SK-N-SH (cell line): Measurements from ENCODE around the gene NRL. TPM values are rescaled to one million over a fixed set of nuclear protein-coding genes. Genes with fewer than 3 reads are reported as not detected.

Experiments used
- CTCF ChIA-PET: fragments of 300-600, 350-600 bp; formaldehyde crosslinking; extraction: SDS; loops from one replicate; lab custom pipeline; 2021; lab: Yijun Ruan, JAX
- POLR2A ChIA-PET: fragments of 350-600 bp; sonication (Branson Sonifier 250); formaldehyde crosslinking; extraction: SDS; loops from one replicate; lab custom pipeline; 2020; ENCODE audit warnings: antibody characterized with exemption, inconsistent platforms; lab: Yijun Ruan, JAX
- DNase-seq: peaks from one replicate; pipeline ENCODE4 v3.0.0; 2012
- H2AFZ ChIP-seq: fragments of 200-600 bp; sonication (generic); 2 replicates; pipeline ENCODE4 v1.8.1; 2016; ENCODE audit warnings: antibody characterized with exemption, mild to moderate bottlenecking, low read depth
- H3F3A ChIP-seq: fragments of 200-600 bp; sonication (generic); replicated peaks from 2 replicates; pipeline ENCODE3; 2016; ENCODE audit warnings: antibody characterized with exemption, mild to moderate bottlenecking; ENCODE audit not compliant: insufficient read depth
- H3K27ac ChIP-seq, 2 experiments: fragments of 200-500 bp in 1 of 2; fragments of 200-600 bp in 1 of 2; sonication (Bioruptor generic) in 1 of 2; sonication (generic), shearing (Covaris generic) in 1 of 2; 2 replicates each; pipeline versions ENCODE4 v1.5.1 to v1.6.1; 2014 to 2016; ENCODE audit warnings: low read depth in 2 of 2, inconsistent platforms in 1 of 2, low read length in 1 of 2, mild to moderate bottlenecking in 1 of 2, mixed read lengths in 1 of 2
- H3K27me3 ChIP-seq: fragments of 200-600 bp; sonication (generic), shearing (Covaris generic); 2 replicates; pipeline ENCODE4 v1.6.1; 2016; ENCODE audit warnings: mixed run types; ENCODE audit not compliant: insufficient read depth
- H3K36me3 ChIP-seq, 2 experiments: fragments of 200-500 bp in 1 of 2; fragments of 200-600 bp in 1 of 2; sonication (Bioruptor generic) in 1 of 2; sonication (generic) in 1 of 2; replicated peaks in 1 of 2; 2 replicates each; pipeline versions ENCODE3 to v1.5.1; 2014 to 2016; ENCODE audit warnings: low read length in 1 of 2, mild to moderate bottlenecking in 1 of 2; ENCODE audit not compliant: insufficient read depth in 2 of 2, control insufficient read depth in 1 of 2
- H3K4me1 ChIP-seq, 2 experiments: fragments of 200-500 bp in 1 of 2; fragments of 200-600 bp in 1 of 2; sonication (Bioruptor generic) in 1 of 2; sonication (generic), shearing (Covaris generic) in 1 of 2; 2 replicates each; pipeline versions ENCODE4 v1.5.1 to v1.6.1; 2014 to 2016; ENCODE audit warnings: low read depth in 1 of 2, low read length in 1 of 2, mixed run types in 1 of 2; ENCODE audit not compliant: insufficient read depth in 2 of 2, control insufficient read depth in 1 of 2
- H3K4me2 ChIP-seq: fragments of 200-600 bp; sonication (generic), shearing (Covaris generic); 2 replicates; pipeline ENCODE4 v1.6.1; 2017; ENCODE audit warnings: mixed run types
- H3K4me3 ChIP-seq, 2 experiments: fragments of 200-500 bp in 1 of 2; fragments of 200-600 bp in 1 of 2; sonication (Bioruptor generic) in 1 of 2; sonication (generic), shearing (Covaris generic) in 1 of 2; 2 replicates each; pipeline versions ENCODE4 v1.5.1 to v1.8.1; 2014 to 2016; ENCODE audit warnings: low read depth in 2 of 2, inconsistent platforms in 1 of 2, low read length in 1 of 2, mild to moderate bottlenecking in 1 of 2, mixed read lengths in 1 of 2, moderate library complexity in 1 of 2
- H3K79me2 ChIP-seq: fragments of 200-600 bp; sonication (generic); 2 replicates; pipeline ENCODE4 v1.8.1; 2017; ENCODE audit warnings: mild to moderate bottlenecking; ENCODE audit not compliant: insufficient read depth
- H3K9ac ChIP-seq: fragments of 200-600 bp; sonication (generic); 2 replicates; pipeline ENCODE4 v1.6.1; 2017; ENCODE audit warnings: mixed run types
- H3K9me2 ChIP-seq: fragments of 200-600 bp; sonication (generic); 2 replicates; pipeline ENCODE4 v1.6.1; 2017; ENCODE audit warnings: mixed run types
- H3K9me3 ChIP-seq: fragments of 200-600 bp; sonication (generic); 2 replicates; pipeline ENCODE4 v1.6.1; 2017; ENCODE audit warnings: mixed run types, mild to moderate bottlenecking, moderate library complexity
- H4K20me1 ChIP-seq: fragments of 200-600 bp; sonication (generic); 2 replicates; pipeline ENCODE4 v1.6.1; 2017; ENCODE audit warnings: mild to moderate bottlenecking, mixed run types; ENCODE audit not compliant: insufficient read depth
- ELF1 ChIP-seq: IDR thresholded peaks from 2 replicates; pipeline ENCODE4 v1.4.0; 2012
- EZH2phosphoT487 ChIP-seq: fragments of 200-600 bp; sonication (generic); IDR thresholded peaks from 2 replicates; pipeline ENCODE4 v1.6.1; 2017; ENCODE audit warnings: low read depth, mixed run types, mild to moderate bottlenecking, antibody characterized with exemption, moderate library complexity, borderline replicate concordance
- FOSL2 ChIP-seq: IDR thresholded peaks from 2 replicates; pipeline ENCODE4 v1.4.0; 2012; ENCODE audit warnings: low read depth, mild to moderate bottlenecking, moderate library complexity, borderline replicate concordance
- FOXJ3 ChIP-seq: sonication (generic); formaldehyde crosslinking; IDR thresholded peaks from 2 replicates; pipeline ENCODE4 v1.5.1; 2020; ENCODE audit warnings: mild to moderate bottlenecking, missing genetic modification reagents
- MAX ChIP-seq: IDR thresholded peaks from 2 replicates; pipeline ENCODE4 v1.4.0; 2012; ENCODE audit warnings: low read depth
- MEF2A ChIP-seq: IDR thresholded peaks from 2 replicates; pipeline ENCODE4 v1.4.0; 2012; ENCODE audit warnings: low read depth, borderline replicate concordance
- REST ChIP-seq: IDR thresholded peaks from 2 replicates; pipeline ENCODE4 v1.6.1; 2012; ENCODE audit warnings: mild to moderate bottlenecking, low read depth, low read length, moderate library complexity
- SIN3A ChIP-seq: IDR thresholded peaks from 2 replicates; pipeline ENCODE4 v1.6.1; 2012; ENCODE audit warnings: low read depth, mild to moderate bottlenecking, low read length, moderate library complexity, borderline replicate concordance
- TAF1 ChIP-seq: IDR thresholded peaks from 2 replicates; pipeline ENCODE4 v1.6.1; 2012; ENCODE audit warnings: low read depth, mild to moderate bottlenecking, low read length, moderate library complexity, borderline replicate concordance
- TEAD4 ChIP-seq: IDR thresholded peaks from 2 replicates; pipeline ENCODE4 v1.4.0; 2012; ENCODE audit warnings: mild to moderate bottlenecking, borderline replicate concordance; ENCODE audit not compliant: insufficient read depth
- USF2 ChIP-seq: fragments of 150-350 bp; IDR thresholded peaks from 2 replicates; pipeline ENCODE4 v1.6.1; 2017; ENCODE audit warnings: antibody characterized with exemption, low read length, low read depth, borderline replicate concordance
- WGBS: methylation state at CpG from one replicate; pipeline ENCODE4 v1.1.6; 2017; ENCODE audit warnings: low lambda C conversion rate; 5-methylcytosine and 5-hydroxymethylcytosine counted together
- polyA plus RNA-seq, 3 experiments: library from polyadenylated mRNA; depleted of rRNA; stranded (reverse); fragments of >200 nt; gene quantifications; 2 replicates each; pipeline ENCODE4 v1.2.3, GENCODE V29; 2012

Gene NRL
- polyA plus RNA-seq, 1 of the 3 experiments (the other 2 are of a cell fraction) = 0.76 TPM

- no peak for DNase-seq
- no peak overlapping the region for H3K4me3 ChIP-seq
- H3K27ac ChIP-seq = no peak overlapping the region
- CTCF ChIA-PET = interaction anchor here (0.9 to 42.8 kb wide), 4 partner anchors 10 to 91 kb away, joined by 3 to 1159 read pairs (median 151); partner anchors contain the start of genes IRF9 and PCK2
- H2AFZ ChIP-seq = no peak overlapping the region
- H3K4me2 ChIP-seq = no peak overlapping the region
- no peaks in the 10 kb centered on the region for H3K36me3 ChIP-seq
- H3K79me2 ChIP-seq = no peaks in the 10 kb centered on the region
- TF ChIP-seq MAX (no peak), TEAD4 (no peak), TAF1 (no peak), SIN3A (no peak), ELF1 (no peak), REST (no peak)
- H3K27me3 ChIP-seq = no peaks in the 10 kb centered on the region; the same call in 1 of the 2 replicates
- POLR2A ChIA-PET = interaction anchor here (2.0 kb wide), 1 partner anchor 10 kb away, joined by 6 read pairs; no protein-coding TSS in a partner anchor
- H3K9me3 ChIP-seq = no peaks in the 10 kb centered on the region
- no peaks in the 10 kb centered on the region for H3F3A ChIP-seq
- H3K4me1 ChIP-seq = no peaks in the 10 kb centered on the region; a peak in 1 of 4 replicates
- H3K9me2 ChIP-seq = no peaks in the 10 kb centered on the region
- H4K20me1 ChIP-seq = no peaks in the 10 kb centered on the region
- WGBS = 100% methylated on average over 1 of the region's 6 CpGs
- H3K9ac ChIP-seq = no peak overlapping the region
Measured at GRCh38 chr14:24069411-24069735, 45.4 kb downstream of the NRL start.

- Histone ChIP-seq H3K4me3 (no peak overlapping the region), H3K36me3 (no peaks in the 10 kb centered on the region), H3K79me2 (no peaks in the 10 kb centered on the region), H3K9me3 (no peaks in the 10 kb centered on the region), H3K27me3 (no peaks in the 10 kb centered on the region; the same call in 1 of the 2 replicates), H3K4me2 (no peak overlapping the region), H3K9ac (no peak overlapping the region), H4K20me1 (no peaks in the 10 kb centered on the region), H3K9me2 (no peaks in the 10 kb centered on the region), H3F3A (no peaks in the 10 kb centered on the region), H3K27ac (no peak overlapping the region), H2AFZ (no peak overlapping the region), H3K4me1 (no peaks in the 10 kb centered on the region; a peak in 1 of 4 replicates)
- POLR2A ChIA-PET = interaction anchor here (0.8 to 2.0 kb wide), 2 partner anchors 11 to 67 kb away, joined by 3 to 6 read pairs; partner anchors contain the start of gene PSME1
- TF ChIP-seq MEF2A (no peak), EZH2phosphoT487 (no peak), SIN3A (no peak), FOXJ3 (no peak), USF2 (no peak), FOSL2 (no peak)
- CTCF ChIA-PET = interaction anchor here (1.0 to 42.8 kb wide), 4 partner anchors 10 to 31 kb away, joined by 3 to 1159 read pairs (median 151); partner anchors contain the start of gene PCK2
- no peak for DNase-seq
- WGBS = 35% methylated on average over 4 of the region's 10 CpGs
Measured at GRCh38 chr14:24068711-24069410, 45.9 kb downstream of the NRL start.
